ENCODE results near the gene SLC38A3.
"Not testable (repeated sequence)": the region's sequence is repeated elsewhere in the genome, so short reads cannot be mapped to it uniquely, and the experiment has no call there.

Gene SLC38A3

GRCh38 chr3:50210510-50211367 lies 5.7 kb downstream of the SLC38A3 start:
- Histone ChIP-seq H3K4me1 (no peaks in the 10 kb centered on the region), H3K36me3 (no peaks in the 10 kb centered on the region), H3K9me3 (no peaks in the 10 kb centered on the region), H3K27me3 (peaks cover 3% of the 10 kb centered on the region), H3K4me3 (ENCODE audit: low read depth, low read length) (no peak overlapping the region)
- DNase-seq: no peak
- TF ChIP-seq CTCF (IDR thresholded peaks at IDR 0.05; ENCODE audit: low read depth, low read length): no peak

GRCh38 chr3:50211368-50211717 lies 6.3 kb downstream of the SLC38A3 start:
- DNase-seq, H3K36me3 ChIP-seq: not testable (repeated sequence)

GRCh38 chr3:50211930-50212329 lies 6.9 kb downstream of the SLC38A3 start:
- Histone ChIP-seq H3K4me3 (ENCODE audit: low read depth, low read length) (no peak overlapping the region), H3K27me3 (no peaks in the 10 kb centered on the region), H3K4me1 (no peaks in the 10 kb centered on the region), H3K36me3 (no peaks in the 10 kb centered on the region), H3K9me3 (no peaks in the 10 kb centered on the region)
- TF ChIP-seq CTCF (IDR thresholded peaks at IDR 0.05; ENCODE audit: low read depth, low read length): no peak
- DNase-seq: no peak

More at GRCh38 chr3:50211368-50211717, 6.3 kb downstream of the SLC38A3 start:
- H3K9me3 ChIP-seq; H3K27me3 ChIP-seq; H3K4me3 ChIP-seq (ENCODE audit: low read depth, low read length); H3K4me1 ChIP-seq: not testable (repeated sequence)

GRCh38 chr3:50212502-50212901 lies 7.4 kb downstream of the SLC38A3 start:
- H3K36me3 ChIP-seq: no peaks in the 10 kb centered on the region
- no peaks in the 10 kb centered on the region for H3K4me1 ChIP-seq
- no peak for TF ChIP-seq CTCF (IDR thresholded peaks at IDR 0.05; ENCODE audit: low read depth, low read length)
- H3K27me3 ChIP-seq: no peaks in the 10 kb centered on the region
- H3K9me3 ChIP-seq: no peaks in the 10 kb centered on the region
- no peak overlapping the region for H3K4me3 ChIP-seq (ENCODE audit: low read depth, low read length)
- no peak for DNase-seq

GRCh38 chr3:50212971-50213370 lies 7.9 kb downstream of the SLC38A3 start:
- no peak overlapping the region for H3K4me3 ChIP-seq (ENCODE audit: low read depth, low read length)
- no peak for DNase-seq
- H3K36me3 ChIP-seq: no peaks in the 10 kb centered on the region
- no peaks in the 10 kb centered on the region for H3K27me3 ChIP-seq
- TF ChIP-seq CTCF (IDR thresholded peaks at IDR 0.05; ENCODE audit: low read depth, low read length): no peak
- H3K9me3 ChIP-seq: no peaks in the 10 kb centered on the region
- no peaks in the 10 kb centered on the region for H3K4me1 ChIP-seq

- no peaks in the 10 kb centered on the region for H3K27me3 ChIP-seq
- no peak for DNase-seq
- H3K4me1 ChIP-seq: no peaks in the 10 kb centered on the region
- TF ChIP-seq CTCF (IDR thresholded peaks at IDR 0.05; ENCODE audit: low read depth, low read length): no peak
- no peaks in the 10 kb centered on the region for H3K36me3 ChIP-seq
- H3K9me3 ChIP-seq: no peaks in the 10 kb centered on the region
- no peak overlapping the region for H3K4me3 ChIP-seq (ENCODE audit: low read depth, low read length)
Observed at GRCh38 chr3:50213373-50213772, 8.3 kb downstream of the SLC38A3 start.

All from BE2C (cell line).